Natural killer cell treated with Interleukin-12 subunit alpha and Interleukin-12 subunit beta and Interleukin-15 and Interleukin-18, amount 100 ng/mL, for 72 hours (primary cell): Measurements from ENCODE around the gene SPOCK1. TPM values are rescaled to one million over a fixed set of nuclear protein-coding genes. Genes with fewer than 3 reads are reported as not detected.

Experiments
- ATAC-seq, 2 donors: fragments of 150-1000 bp; cut with Tn5 transposase in 1 of 2; sonication (Bioruptor Pico), chemical (Tn5 transposase) in 1 of 2; 2 replicates each; pipeline ENCODE4 v1.10.0; 2021
- DNase-seq: peaks from one replicate; pipeline ENCODE4 v3.0.0; 2022; ENCODE audit warnings: low spot score
- H3K27ac Mint-ChIP-seq, 2 donors: 1 replicate in 1 of 2; 2 replicates in 1 of 2; pipeline ENCODE4 v1.8.0; 2022; ENCODE audit warnings: mixed read lengths in 2 of 2, mild to moderate bottlenecking in 1 of 2, moderate library complexity in 1 of 2
- H3K27me3 Mint-ChIP-seq, 2 donors: 1 replicate in 1 of 2; 2 replicates in 1 of 2; pipeline ENCODE4 v1.8.0; 2022; ENCODE audit warnings: mixed read lengths in 2 of 2
- H3K36me3 Mint-ChIP-seq: one replicate; pipeline ENCODE4 v1.8.0; 2022; ENCODE audit warnings: mixed read lengths
- H3K4me1 Mint-ChIP-seq, 2 donors: 1 replicate in 1 of 2; 2 replicates in 1 of 2; pipeline ENCODE4 v1.8.0; 2022; ENCODE audit warnings: low read depth in 2 of 2, mixed read lengths in 2 of 2, mild to moderate bottlenecking in 1 of 2
- H3K4me3 Mint-ChIP-seq: one replicate; pipeline ENCODE4 v1.8.0; 2022; ENCODE audit warnings: mixed read lengths
- H3K9me3 Mint-ChIP-seq: 2 replicates; pipeline ENCODE4 v1.8.0; 2022; ENCODE audit warnings: mixed read lengths
- total RNA-seq, 2 donors: library from RNA; stranded (reverse); gene quantifications; one replicate each; pipeline ENCODE4 v1.2.3, GENCODE V29; 2022

SPOCK1 gene
- total RNA-seq, 2 donors from 2014 or later = not detected

DNA sequence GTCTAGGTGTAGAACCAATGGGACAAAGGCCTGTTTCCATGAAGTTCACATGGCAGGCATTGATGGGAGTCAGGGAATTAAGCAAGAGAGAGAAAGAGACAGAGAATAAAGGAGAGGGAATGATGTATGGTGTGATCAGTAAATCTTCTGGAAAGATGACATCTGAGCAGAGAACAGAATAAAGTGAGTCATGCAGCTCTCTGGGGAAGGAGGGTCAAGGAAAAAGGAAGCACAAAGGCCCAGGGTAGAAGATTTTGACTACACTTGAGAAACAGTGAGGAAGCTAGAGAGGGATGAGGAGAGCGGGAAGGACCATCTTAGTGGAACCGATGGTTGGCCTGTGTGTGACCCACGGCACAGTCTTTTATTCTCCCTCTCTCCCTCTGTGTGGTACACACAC is 425.9 kb downstream of the SPOCK1 start:
- Mint-ChIP-seq H3K27me3 (peaks cover 2 to 7% of the 10 kb centered on the region in 2 donors), H3K9me3 (peaks cover 3% of the 10 kb centered on the region), H3K4me3 (no peak overlapping the region), H3K4me1 (no peaks in the 10 kb centered on the region), H3K27ac (no peak overlapping the region), H3K36me3 (no peaks in the 10 kb centered on the region)
- DNase-seq (no peak), ATAC-seq (no peak)

DNA sequence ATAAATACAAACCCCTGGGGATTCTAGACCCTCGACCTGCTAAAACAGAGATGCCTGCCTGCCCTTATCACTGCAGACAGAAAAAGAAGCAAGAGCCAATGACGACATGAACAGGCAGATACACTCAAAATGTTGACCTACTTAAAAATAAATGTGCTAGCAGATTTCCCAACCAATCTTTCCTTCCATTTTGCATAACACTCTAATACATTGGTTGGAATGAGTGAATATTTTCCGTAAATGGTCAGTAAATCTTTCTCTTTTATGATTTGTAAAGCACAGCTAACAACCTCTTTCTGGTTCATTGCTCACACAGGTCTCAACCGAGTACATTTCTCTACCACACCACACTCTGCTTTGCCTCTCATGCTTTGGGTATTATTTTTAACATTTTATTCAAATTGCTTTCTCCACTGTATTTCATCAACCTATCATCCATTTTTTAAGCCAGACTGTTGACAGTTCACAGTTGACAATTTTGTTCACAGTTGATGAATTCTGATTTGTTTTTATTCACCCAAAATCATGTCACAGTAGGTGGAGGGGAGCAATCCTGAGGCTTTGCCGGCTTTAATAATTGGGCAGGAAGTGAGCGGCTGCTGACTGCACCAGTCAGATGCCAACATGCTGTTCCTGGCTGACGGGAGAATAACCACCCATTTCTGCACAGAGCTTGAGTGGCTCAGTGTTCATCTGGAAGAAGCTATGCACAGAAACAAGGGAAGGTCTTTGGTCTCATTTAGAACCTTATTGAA is 426.6 kb downstream of the SPOCK1 start:
- ATAC-seq (no peak), DNase-seq (no peak)
- no peak overlapping the region for H3K4me3 Mint-ChIP-seq
- H3K36me3 Mint-ChIP-seq = no peaks in the 10 kb centered on the region
- peaks cover 2 to 7% of the 10 kb centered on the region in 2 donors for H3K27me3 Mint-ChIP-seq
- H3K9me3 Mint-ChIP-seq = peaks cover 3% of the 10 kb centered on the region
- no peaks in the 10 kb centered on the region for H3K4me1 Mint-ChIP-seq
- no peak overlapping the region for H3K27ac Mint-ChIP-seq

GRCh38 chr5:137071931-137072330 is 427.2 kb downstream of the SPOCK1 start:
- H3K36me3 Mint-ChIP-seq = no peaks in the 10 kb centered on the region
- H3K4me1 Mint-ChIP-seq = no peaks in the 10 kb centered on the region
- peaks cover 3% of the 10 kb centered on the region for H3K9me3 Mint-ChIP-seq
- DNase-seq (no peak), ATAC-seq (no peak)
- H3K4me3 Mint-ChIP-seq = no peak overlapping the region
- no peak overlapping the region for H3K27ac Mint-ChIP-seq
- peaks cover 2 to 7% of the 10 kb centered on the region in 2 donors for H3K27me3 Mint-ChIP-seq

DNA sequence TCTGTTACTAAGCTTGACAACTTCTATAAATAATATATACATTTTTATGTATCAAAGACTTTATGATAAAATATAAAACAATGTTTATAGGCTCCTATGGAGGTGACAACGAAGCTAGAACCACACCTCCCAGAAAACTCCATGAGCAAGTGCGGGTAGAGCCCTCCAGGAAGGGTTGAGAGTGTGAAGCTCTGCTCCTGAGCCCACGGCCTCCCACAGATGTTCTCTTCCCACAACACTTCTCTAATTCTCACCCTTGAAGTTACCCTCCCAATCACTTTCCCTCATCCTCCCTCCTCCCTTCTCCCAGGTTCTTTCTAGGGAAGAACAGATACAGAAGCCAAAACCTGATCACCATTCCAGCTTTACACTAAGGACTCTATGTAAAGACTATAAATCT is 427.6 kb downstream of the SPOCK1 start:
- Mint-ChIP-seq H3K9me3 (peaks cover 3% of the 10 kb centered on the region), H3K36me3 (no peaks in the 10 kb centered on the region), H3K27ac (no peak overlapping the region), H3K4me3 (no peak overlapping the region), H3K27me3 (peaks cover 2 to 7% of the 10 kb centered on the region in 2 donors), H3K4me1 (no peaks in the 10 kb centered on the region)
- no peak for DNase-seq
- no peak for ATAC-seq

DNA sequence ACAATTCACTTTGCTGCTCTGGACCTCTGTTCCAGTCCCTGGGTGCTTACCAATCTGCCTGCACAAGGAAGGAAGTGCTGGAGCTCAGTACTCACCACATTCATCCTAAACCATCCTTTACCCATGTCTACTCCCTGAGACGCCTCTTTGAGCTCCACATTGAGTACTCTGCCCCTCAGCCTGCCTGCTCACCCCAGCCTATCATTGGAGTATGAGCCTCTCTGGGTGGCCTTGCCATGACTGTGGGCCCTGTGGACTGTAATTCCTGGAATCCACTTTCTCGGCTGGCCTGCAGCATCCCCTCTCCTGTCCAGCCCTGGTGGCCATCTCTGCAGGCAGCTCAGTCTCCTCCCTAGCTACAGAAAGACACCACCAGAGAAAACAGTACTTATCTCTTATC is 428.6 kb downstream of the SPOCK1 start:
- Mint-ChIP-seq H3K4me3 (no peak overlapping the region), H3K27me3 (peaks cover 2 to 7% of the 10 kb centered on the region in 2 donors), H3K27ac (no peak overlapping the region), H3K36me3 (no peaks in the 10 kb centered on the region), H3K4me1 (no peaks in the 10 kb centered on the region), H3K9me3 (peaks cover 3% of the 10 kb centered on the region)
- no peak for ATAC-seq
- no peak for DNase-seq

GRCh38 chr5:137069358-137069757 is 429.8 kb downstream of the SPOCK1 start:
- no peak overlapping the region for H3K4me3 Mint-ChIP-seq
- no peak overlapping the region for H3K27ac Mint-ChIP-seq
- no peaks in the 10 kb centered on the region for H3K4me1 Mint-ChIP-seq
- no peaks in the 10 kb centered on the region for H3K36me3 Mint-ChIP-seq
- H3K9me3 Mint-ChIP-seq = peaks cover 3% of the 10 kb centered on the region
- H3K27me3 Mint-ChIP-seq = peaks cover 2 to 7% of the 10 kb centered on the region in 2 donors
- ATAC-seq = peak in 1 of 2 donors; percentile 41
- no peak for DNase-seq

- H3K36me3 Mint-ChIP-seq = no peaks in the 10 kb centered on the region
- H3K27ac Mint-ChIP-seq = no peak overlapping the region
- H3K9me3 Mint-ChIP-seq = peaks cover 3% of the 10 kb centered on the region
- no peaks in the 10 kb centered on the region for H3K4me1 Mint-ChIP-seq
- no peak for DNase-seq
- no peak for ATAC-seq
- no peak overlapping the region for H3K4me3 Mint-ChIP-seq
- peaks cover 0 to 8% of the 10 kb centered on the region in 2 donors for H3K27me3 Mint-ChIP-seq
These were observed 437.7 kb downstream of the SPOCK1 start for GRCh38 chr5:137061382-137061781.

GRCh38 chr5:137058089-137058488 is 441.0 kb downstream of the SPOCK1 start:
- Mint-ChIP-seq H3K27ac (no peak overlapping the region), H3K36me3 (no peaks in the 10 kb centered on the region), H3K9me3 (peaks cover 3% of the 10 kb centered on the region), H3K4me1 (no peaks in the 10 kb centered on the region), H3K27me3 (peaks cover 0 to 8% of the 10 kb centered on the region in 2 donors), H3K4me3 (no peak overlapping the region)
- DNase-seq (no peak), ATAC-seq (no peak)

- Mint-ChIP-seq H3K27me3 (peaks cover 0 to 8% of the 10 kb centered on the region in 2 donors), H3K9me3 (peaks cover 3% of the 10 kb centered on the region), H3K4me3 (no peak overlapping the region), H3K36me3 (no peaks in the 10 kb centered on the region), H3K4me1 (no peaks in the 10 kb centered on the region), H3K27ac (no peak overlapping the region)
- no peak for DNase-seq
- ATAC-seq = no peak
These were observed 442.4 kb downstream of the SPOCK1 start for GRCh38 chr5:137056676-137057075.

- no peak for DNase-seq
- no peak overlapping the region for H3K4me3 Mint-ChIP-seq
- H3K9me3 Mint-ChIP-seq = peaks cover 3% of the 10 kb centered on the region
- ATAC-seq = no peak
- peaks cover 0 to 8% of the 10 kb centered on the region in 2 donors for H3K27me3 Mint-ChIP-seq
- H3K4me1 Mint-ChIP-seq = no peaks in the 10 kb centered on the region
- no peaks in the 10 kb centered on the region for H3K36me3 Mint-ChIP-seq
- H3K27ac Mint-ChIP-seq = no peak overlapping the region
These were observed 443.8 kb downstream of the SPOCK1 start for GRCh38 chr5:137055271-137055872.

DNA sequence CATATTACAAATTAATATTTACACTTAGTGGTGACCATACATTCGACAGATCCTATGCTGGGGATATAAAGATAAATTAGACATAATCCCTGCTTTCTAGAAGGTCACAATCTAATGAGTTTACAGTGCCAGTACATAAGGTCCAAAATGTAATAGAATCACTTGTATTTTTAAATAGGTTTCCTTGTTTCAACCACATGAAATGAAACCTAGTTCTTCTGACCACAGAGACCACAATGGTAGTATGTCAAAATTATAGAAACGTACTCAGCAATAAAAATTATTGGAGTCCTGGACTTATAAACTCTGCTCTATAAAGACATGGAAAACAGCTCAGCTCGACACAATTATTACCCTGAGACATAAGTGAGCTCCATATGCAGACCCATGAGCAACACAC is 444.3 kb downstream of the SPOCK1 start:
- no peak overlapping the region for H3K4me3 Mint-ChIP-seq
- no peak overlapping the region for H3K27ac Mint-ChIP-seq
- ATAC-seq (no peak), DNase-seq (no peak)
- peaks cover 3% of the 10 kb centered on the region for H3K9me3 Mint-ChIP-seq
- H3K27me3 Mint-ChIP-seq = peaks cover 0 to 8% of the 10 kb centered on the region in 2 donors
- H3K4me1 Mint-ChIP-seq = no peaks in the 10 kb centered on the region
- no peaks in the 10 kb centered on the region for H3K36me3 Mint-ChIP-seq

DNA sequence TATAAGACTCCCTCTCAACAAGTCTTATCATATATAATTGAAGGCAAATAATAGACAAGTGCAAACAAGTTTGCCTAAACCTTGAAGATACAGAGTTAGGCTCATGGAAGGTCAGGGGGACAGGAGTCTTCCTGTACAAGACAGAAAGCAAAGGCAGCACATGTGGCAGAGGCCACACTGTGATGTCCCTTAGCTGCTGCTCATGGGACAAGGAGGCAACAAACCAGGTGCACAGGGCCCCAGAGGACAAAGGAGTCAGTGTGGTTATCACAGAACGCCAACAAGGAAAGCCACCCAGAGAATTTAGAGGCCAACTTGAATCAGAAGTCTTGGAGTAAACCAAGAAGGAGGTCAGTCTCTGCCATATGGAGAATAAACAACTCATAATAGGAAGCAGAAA is 444.8 kb downstream of the SPOCK1 start:
- no peak overlapping the region for H3K27ac Mint-ChIP-seq
- H3K9me3 Mint-ChIP-seq = peaks cover 3% of the 10 kb centered on the region
- no peaks in the 10 kb centered on the region for H3K4me1 Mint-ChIP-seq
- peaks cover 0 to 8% of the 10 kb centered on the region in 2 donors for H3K27me3 Mint-ChIP-seq
- H3K4me3 Mint-ChIP-seq = no peak overlapping the region
- H3K36me3 Mint-ChIP-seq = no peaks in the 10 kb centered on the region
- ATAC-seq = no peak
- DNase-seq = no peak

- no peak for ATAC-seq
- DNase-seq = no peak
- Mint-ChIP-seq H3K9me3 (no peaks in the 10 kb centered on the region), H3K4me1 (no peaks in the 10 kb centered on the region), H3K27me3 (no peaks in the 10 kb centered on the region), H3K36me3 (no peaks in the 10 kb centered on the region), H3K4me3 (no peak overlapping the region), H3K27ac (no peak overlapping the region)
These were observed 448.0 kb downstream of the SPOCK1 start for GRCh38 chr5:137051161-137051560.

- Mint-ChIP-seq H3K27ac (no peak overlapping the region), H3K4me3 (no peak overlapping the region), H3K36me3 (no peaks in the 10 kb centered on the region), H3K9me3 (no peaks in the 10 kb centered on the region), H3K27me3 (peaks cover 0 to 6% of the 10 kb centered on the region in 2 donors), H3K4me1 (no peaks in the 10 kb centered on the region)
- DNase-seq (no peak), ATAC-seq (no peak)
These were observed 458.3 kb downstream of the SPOCK1 start for GRCh38 chr5:137040641-137041340.
